NCI-H526 treated with DMSO at 0.1 percent for 48 hours (cell line): ENCODE results near the gene CNOT3.

ENCODE experiments used
- DNase-seq: peaks from one replicate; lab custom pipeline; 2025; lab: John Stamatoyannopoulos, UW

The CNOT3 gene

GRCh38 chr19:54121259-54121658, 16.3 kb upstream of the CNOT3 start:
- no peak for DNase-seq

GRCh38 chr19:54123682-54124081, 13.9 kb upstream of the CNOT3 start:
- DNase-seq = no peak

GRCh38 chr19:54124393-54124792, 13.2 kb upstream of the CNOT3 start:
- DNase-seq = no peak

- no peak for DNase-seq
These were observed 11.8 kb upstream of the CNOT3 start for GRCh38 chr19:54125713-54126112.

GRCh38 chr19:54127688-54128440, 9.7 kb upstream of the CNOT3 start:
- no peak for DNase-seq

- DNase-seq = no peak
These were observed 9.2 kb upstream of the CNOT3 start for GRCh38 chr19:54128441-54128725.

- no peak for DNase-seq
These were observed 8.6 kb upstream of the CNOT3 start for GRCh38 chr19:54128796-54129616.

- no peak for DNase-seq
These were observed 8.0 kb upstream of the CNOT3 start for GRCh38 chr19:54129617-54129996.

GRCh38 chr19:54133312-54133956, 4.1 kb upstream of the CNOT3 start:
- no peak for DNase-seq

GRCh38 chr19:54133957-54134590, 3.5 kb upstream of the CNOT3 start:
- no peak for DNase-seq

- DNase-seq = no peak
These were observed 1.3 kb upstream of the CNOT3 start for GRCh38 chr19:54136086-54136863.

- peak; percentile 100 for DNase-seq
These were observed 481 bp upstream of the CNOT3 start for GRCh38 chr19:54136864-54137698.

- DNase-seq = no peak
These were observed 1.1 kb downstream of the CNOT3 start for GRCh38 chr19:54138489-54139256.

- DNase-seq = no peak
These were observed 3.8 kb downstream of the CNOT3 start for GRCh38 chr19:54141356-54141755.

GRCh38 chr19:54142166-54142780, 4.7 kb downstream of the CNOT3 start:
- no peak for DNase-seq

GRCh38 chr19:54145541-54146158, 8.1 kb downstream of the CNOT3 start:
- no peak for DNase-seq

- DNase-seq = no peak
These were observed 10.1 kb downstream of the CNOT3 start for GRCh38 chr19:54147676-54148075.

- no peak for DNase-seq
These were observed 10.6 kb downstream of the CNOT3 start for GRCh38 chr19:54148158-54148557.
